ENCODE measurements around the gene LRRC37B.
A peak's percentile ranks its signal among the peaks of the same experiment; 100 is the strongest.

The LRRC37B gene

DNA sequence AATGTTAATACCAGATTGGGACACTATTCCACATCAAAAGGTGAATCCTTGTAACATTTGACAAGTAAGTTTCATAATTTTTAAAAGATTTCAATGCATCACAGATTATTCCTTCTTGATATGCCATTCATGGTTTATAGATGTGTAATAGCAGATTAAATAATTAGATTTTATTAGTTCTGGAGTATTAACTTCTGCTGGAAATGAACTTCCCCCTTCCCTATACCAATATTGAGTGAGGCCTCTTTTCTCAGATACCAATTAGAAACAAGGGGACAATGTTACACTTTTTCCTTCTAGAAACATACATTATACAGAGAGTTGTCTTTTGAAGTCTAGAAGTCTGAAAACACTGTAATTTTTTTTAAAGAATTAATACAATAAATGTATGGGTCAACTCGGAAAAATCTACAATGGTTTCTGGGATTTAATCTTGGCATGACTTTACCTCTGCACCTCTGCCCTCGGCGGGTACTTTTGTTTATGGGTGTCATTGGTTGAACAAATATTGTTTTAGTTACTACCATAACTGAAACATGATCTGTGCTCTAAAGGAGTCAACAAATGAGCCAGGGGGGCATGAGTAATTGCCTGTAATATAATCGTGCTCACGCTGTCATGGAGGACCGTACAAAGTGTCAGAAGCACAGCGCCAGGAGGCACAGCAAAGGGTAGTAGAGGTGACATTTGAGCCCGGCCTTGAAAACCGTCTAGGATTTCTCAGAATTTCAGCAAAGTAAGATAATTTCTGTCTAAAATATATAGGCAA, 8.2 kb downstream of the LRRC37B start (continued):
- TF ChIP-seq, protein P1, sequence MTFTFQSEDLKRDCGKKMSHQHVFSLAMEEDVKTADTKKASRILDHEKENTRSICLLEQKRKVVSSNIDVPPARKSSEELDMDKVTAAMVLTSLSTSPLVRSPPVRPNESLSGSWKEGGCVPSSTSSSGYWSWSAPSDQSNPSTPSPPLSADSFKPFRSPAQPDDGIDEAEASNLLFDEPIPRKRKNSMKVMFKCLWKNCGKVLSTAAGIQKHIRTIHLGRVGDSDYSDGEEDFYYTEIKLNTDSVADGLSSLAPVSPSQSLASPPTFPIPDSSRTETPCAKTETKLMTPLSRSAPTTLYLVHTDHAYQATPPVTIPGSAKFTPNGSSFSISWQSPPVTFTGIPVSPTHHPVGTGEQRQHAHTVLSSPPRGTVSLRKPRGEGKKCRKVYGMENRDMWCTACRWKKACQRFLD (tag by site-specific recombination; IDR thresholded peaks at IDR 0.05), result no peak
- no peak for TF ChIP-seq ZNF23 (tag by site-specific recombination; IDR thresholded peaks at IDR 0.05; ENCODE audit: borderline replicate concordance)
- TF ChIP-seq, protein P2, sequence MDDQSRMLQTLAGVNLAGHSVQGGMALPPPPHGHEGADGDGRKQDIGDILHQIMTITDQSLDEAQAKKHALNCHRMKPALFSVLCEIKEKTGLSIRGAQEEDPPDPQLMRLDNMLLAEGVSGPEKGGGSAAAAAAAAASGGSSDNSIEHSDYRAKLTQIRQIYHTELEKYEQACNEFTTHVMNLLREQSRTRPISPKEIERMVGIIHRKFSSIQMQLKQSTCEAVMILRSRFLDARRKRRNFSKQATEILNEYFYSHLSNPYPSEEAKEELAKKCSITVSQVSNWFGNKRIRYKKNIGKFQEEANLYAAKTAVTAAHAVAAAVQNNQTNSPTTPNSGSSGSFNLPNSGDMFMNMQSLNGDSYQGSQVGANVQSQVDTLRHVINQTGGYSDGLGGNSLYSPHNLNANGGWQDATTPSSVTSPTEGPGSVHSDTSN (CRISPR knock-in tag; IDR thresholded peaks at IDR 0.05), result no peak
- TF ChIP-seq, protein P3, sequence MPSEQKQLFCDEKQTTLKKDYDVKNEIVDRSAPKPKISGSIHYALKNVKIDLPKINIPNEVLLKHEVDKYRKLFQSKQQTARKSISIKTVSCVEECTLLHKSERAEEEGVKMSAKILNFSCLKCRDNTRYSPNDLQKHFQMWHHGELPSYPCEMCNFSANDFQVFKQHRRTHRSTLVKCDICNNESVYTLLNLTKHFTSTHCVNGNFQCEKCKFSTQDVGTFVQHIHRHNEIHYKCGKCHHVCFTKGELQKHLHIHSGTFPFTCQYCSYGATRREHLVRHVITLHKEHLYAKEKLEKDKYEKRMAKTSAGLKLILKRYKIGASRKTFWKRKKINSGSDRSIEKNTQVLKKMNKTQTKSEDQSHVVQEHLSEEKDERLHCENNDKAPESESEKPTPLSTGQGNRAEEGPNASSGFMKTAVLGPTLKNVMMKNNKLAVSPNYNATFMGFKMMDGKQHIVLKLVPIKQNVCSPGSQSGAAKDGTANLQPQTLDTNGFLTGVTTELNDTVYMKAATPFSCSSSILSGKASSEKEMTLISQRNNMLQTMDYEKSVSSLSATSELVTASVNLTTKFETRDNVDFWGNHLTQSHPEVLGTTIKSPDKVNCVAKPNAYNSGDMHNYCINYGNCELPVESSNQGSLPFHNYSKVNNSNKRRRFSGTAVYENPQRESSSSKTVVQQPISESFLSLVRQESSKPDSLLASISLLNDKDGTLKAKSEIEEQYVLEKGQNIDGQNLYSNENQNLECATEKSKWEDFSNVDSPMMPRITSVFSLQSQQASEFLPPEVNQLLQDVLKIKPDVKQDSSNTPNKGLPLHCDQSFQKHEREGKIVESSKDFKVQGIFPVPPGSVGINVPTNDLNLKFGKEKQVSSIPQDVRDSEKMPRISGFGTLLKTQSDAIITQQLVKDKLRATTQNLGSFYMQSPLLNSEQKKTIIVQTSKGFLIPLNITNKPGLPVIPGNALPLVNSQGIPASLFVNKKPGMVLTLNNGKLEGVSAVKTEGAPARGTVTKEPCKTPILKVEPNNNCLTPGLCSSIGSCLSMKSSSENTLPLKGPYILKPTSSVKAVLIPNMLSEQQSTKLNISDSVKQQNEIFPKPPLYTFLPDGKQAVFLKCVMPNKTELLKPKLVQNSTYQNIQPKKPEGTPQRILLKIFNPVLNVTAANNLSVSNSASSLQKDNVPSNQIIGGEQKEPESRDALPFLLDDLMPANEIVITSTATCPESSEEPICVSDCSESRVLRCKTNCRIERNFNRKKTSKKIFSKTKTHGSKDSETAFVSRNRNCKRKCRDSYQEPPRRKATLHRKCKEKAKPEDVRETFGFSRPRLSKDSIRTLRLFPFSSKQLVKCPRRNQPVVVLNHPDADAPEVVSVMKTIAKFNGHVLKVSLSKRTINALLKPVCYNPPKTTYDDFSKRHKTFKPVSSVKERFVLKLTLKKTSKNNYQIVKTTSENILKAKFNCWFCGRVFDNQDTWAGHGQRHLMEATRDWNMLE (tag by site-specific recombination; conservative IDR thresholded peaks at IDR 0.05; ENCODE audit: low read depth), result no peak
- no peak for TF ChIP-seq ZNF624 (tag by site-specific recombination; IDR thresholded peaks at IDR 0.05)
- no peak for TF ChIP-seq ZNF138 (tag by site-specific recombination; IDR thresholded peaks at IDR 0.05; ENCODE audit: borderline replicate concordance)
- TF ChIP-seq, protein P4, sequence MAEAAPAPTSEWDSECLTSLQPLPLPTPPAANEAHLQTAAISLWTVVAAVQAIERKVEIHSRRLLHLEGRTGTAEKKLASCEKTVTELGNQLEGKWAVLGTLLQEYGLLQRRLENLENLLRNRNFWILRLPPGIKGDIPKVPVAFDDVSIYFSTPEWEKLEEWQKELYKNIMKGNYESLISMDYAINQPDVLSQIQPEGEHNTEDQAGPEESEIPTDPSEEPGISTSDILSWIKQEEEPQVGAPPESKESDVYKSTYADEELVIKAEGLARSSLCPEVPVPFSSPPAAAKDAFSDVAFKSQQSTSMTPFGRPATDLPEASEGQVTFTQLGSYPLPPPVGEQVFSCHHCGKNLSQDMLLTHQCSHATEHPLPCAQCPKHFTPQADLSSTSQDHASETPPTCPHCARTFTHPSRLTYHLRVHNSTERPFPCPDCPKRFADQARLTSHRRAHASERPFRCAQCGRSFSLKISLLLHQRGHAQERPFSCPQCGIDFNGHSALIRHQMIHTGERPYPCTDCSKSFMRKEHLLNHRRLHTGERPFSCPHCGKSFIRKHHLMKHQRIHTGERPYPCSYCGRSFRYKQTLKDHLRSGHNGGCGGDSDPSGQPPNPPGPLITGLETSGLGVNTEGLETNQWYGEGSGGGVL (tag by site-specific recombination; IDR thresholded peaks at IDR 0.05), result 0 out of 2 replicates have a peak, but pooled peaks have one; percentile 16
- TF ChIP-seq HOXC10 (CRISPR knock-in tag; IDR thresholded peaks at IDR 0.05), result no peak
- TF ChIP-seq, protein P5, sequence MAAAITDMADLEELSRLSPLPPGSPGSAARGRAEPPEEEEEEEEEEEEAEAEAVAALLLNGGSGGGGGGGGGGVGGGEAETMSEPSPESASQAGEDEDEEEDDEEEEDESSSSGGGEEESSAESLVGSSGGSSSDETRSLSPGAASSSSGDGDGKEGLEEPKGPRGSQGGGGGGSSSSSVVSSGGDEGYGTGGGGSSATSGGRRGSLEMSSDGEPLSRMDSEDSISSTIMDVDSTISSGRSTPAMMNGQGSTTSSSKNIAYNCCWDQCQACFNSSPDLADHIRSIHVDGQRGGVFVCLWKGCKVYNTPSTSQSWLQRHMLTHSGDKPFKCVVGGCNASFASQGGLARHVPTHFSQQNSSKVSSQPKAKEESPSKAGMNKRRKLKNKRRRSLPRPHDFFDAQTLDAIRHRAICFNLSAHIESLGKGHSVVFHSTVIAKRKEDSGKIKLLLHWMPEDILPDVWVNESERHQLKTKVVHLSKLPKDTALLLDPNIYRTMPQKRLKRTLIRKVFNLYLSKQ (tag by site-specific recombination; IDR thresholded peaks at IDR 0.05; ENCODE audit: borderline replicate concordance), result no peak
- no peak for TF ChIP-seq GLI2 (tag by site-specific recombination; IDR thresholded peaks at IDR 0.05; ENCODE audit: borderline replicate concordance, low read depth)
- TF ChIP-seq MZF1 (tag by site-specific recombination; IDR thresholded peaks at IDR 0.05; ENCODE audit: borderline replicate concordance), result no peak
- TF ChIP-seq ZNF664 (tag by site-specific recombination; IDR thresholded peaks at IDR 0.05), result no peak
- TF ChIP-seq ZNF626 (tag by site-specific recombination; IDR thresholded peaks at IDR 0.05), result no peak
- TF ChIP-seq, protein P6, sequence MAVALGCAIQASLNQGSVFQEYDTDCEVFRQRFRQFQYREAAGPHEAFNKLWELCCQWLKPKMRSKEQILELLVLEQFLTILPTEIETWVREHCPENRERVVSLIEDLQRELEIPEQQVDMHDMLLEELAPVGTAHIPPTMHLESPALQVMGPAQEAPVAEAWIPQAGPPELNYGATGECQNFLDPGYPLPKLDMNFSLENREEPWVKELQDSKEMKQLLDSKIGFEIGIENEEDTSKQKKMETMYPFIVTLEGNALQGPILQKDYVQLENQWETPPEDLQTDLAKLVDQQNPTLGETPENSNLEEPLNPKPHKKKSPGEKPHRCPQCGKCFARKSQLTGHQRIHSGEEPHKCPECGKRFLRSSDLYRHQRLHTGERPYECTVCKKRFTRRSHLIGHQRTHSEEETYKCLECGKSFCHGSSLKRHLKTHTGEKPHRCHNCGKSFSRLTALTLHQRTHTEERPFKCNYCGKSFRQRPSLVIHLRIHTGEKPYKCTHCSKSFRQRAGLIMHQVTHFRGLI (tag by site-specific recombination; IDR thresholded peaks at IDR 0.05), result peak; percentile 31; the same call in 1 of the 2 replicates
- TF ChIP-seq ZNF501 (tag by site-specific recombination; IDR thresholded peaks at IDR 0.05), result no peak
- TF ChIP-seq ZNF16 (tag by site-specific recombination; IDR thresholded peaks at IDR 0.05; ENCODE audit: low read depth), result no peak
- TF ChIP-seq EGR2 (tag by site-specific recombination; IDR thresholded peaks at IDR 0.05; ENCODE audit: low read depth), result no peak
- no peak for TF ChIP-seq ZNF311 (tag by site-specific recombination; IDR thresholded peaks at IDR 0.05; ENCODE audit: borderline replicate concordance)
- no peak for TF ChIP-seq GFI1B (tag by site-specific recombination; IDR thresholded peaks at IDR 0.05)
- TF ChIP-seq ZNF600 (tag by site-specific recombination; IDR thresholded peaks at IDR 0.05), result no peak
- TF ChIP-seq ZNF266 (tag by site-specific recombination; IDR thresholded peaks at IDR 0.05; ENCODE audit: low read depth), result no peak
- no peak for TF ChIP-seq ZNF830 (tag by site-specific recombination; IDR thresholded peaks at IDR 0.05; ENCODE audit: low read depth)
- TF ChIP-seq MEIS1 (CRISPR knock-in tag; IDR thresholded peaks at IDR 0.05; ENCODE audit: borderline replicate concordance), result no peak
- TF ChIP-seq, protein P7, sequence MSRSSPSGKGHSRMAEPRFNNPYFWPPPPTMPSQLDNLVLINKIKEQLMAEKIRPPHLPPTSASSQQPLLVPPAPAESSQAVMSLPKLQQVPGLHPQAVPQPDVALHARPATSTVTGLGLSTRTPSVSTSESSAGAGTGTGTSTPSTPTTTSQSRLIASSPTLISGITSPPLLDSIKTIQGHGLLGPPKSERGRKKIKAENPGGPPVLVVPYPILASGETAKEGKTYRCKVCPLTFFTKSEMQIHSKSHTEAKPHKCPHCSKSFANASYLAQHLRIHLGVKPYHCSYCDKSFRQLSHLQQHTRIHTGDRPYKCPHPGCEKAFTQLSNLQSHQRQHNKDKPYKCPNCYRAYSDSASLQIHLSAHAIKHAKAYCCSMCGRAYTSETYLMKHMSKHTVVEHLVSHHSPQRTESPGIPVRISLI (tag by site-specific recombination; IDR thresholded peaks at IDR 0.05), result no peak
- peak; percentile 38; the same call in 1 of the 2 replicates for TF ChIP-seq ZBTB8A (tag by site-specific recombination; IDR thresholded peaks at IDR 0.05)
